OCI-LY7 (cell line): ENCODE measurements around the gene GLG1. TPM values are rescaled to one million over a fixed set of nuclear protein-coding genes. Genes with fewer than 3 reads are reported as not detected.

Experiments
- BruUV-seq: library from RNA; stranded (reverse); fragments of 400-500 nt; replicated peaks from 2 replicates; lab custom pipeline; 2021; lab: Mats Ljungman, UMichigan
- CTCF ChIA-PET: fragments of 300-600 bp; sonication (Branson Sonifier 250); formaldehyde crosslinking; loops from one replicate; lab custom pipeline; 2022; ENCODE audit warnings: antibody characterized with exemption; ENCODE audit not compliant: unreplicated experiment; lab: Charles Lee
- POLR2A ChIA-PET: fragments of 300-600 bp; sonication (Branson Sonifier 250); formaldehyde crosslinking; loops from one replicate; lab custom pipeline; 2022; ENCODE audit warnings: antibody characterized with exemption; lab: Charles Lee
- DNase-seq: peaks from one replicate; pipeline ENCODE4 v3.0.0-alpha.2; 2015; ENCODE audit warnings: low spot score
- H2AFZ ChIP-seq: fragments of 200-600 bp; sonication (generic), shearing (Covaris generic); 2 replicates; pipeline ENCODE4 v1.6.1; 2014; ENCODE audit warnings: mild to moderate bottlenecking, antibody characterized with exemption, low read length, moderate library complexity
- H3K27ac ChIP-seq: fragments of 200-600 bp; sonication (generic); 2 replicates; pipeline ENCODE4 v1.5.1; 2014; ENCODE audit warnings: mixed run types, low read depth, mild to moderate bottlenecking, moderate library complexity, low read length, inconsistent platforms; ENCODE audit not compliant: poor library complexity, severe bottlenecking
- H3K36me3 ChIP-seq: fragments of 200-600 bp; sonication (generic); 2 replicates; pipeline ENCODE4 v1.6.1; 2014; ENCODE audit warnings: mild to moderate bottlenecking, antibody characterized with exemption, low read length, moderate library complexity, mixed read lengths; ENCODE audit not compliant: insufficient read depth
- H3K4me1 ChIP-seq: fragments of 200-600 bp; sonication (generic); 2 replicates; pipeline ENCODE4 v1.5.1; 2014; ENCODE audit warnings: mild to moderate bottlenecking, low read length; ENCODE audit not compliant: insufficient read depth, poor library complexity, severe bottlenecking
- H3K4me2 ChIP-seq: fragments of 200-600 bp; sonication (generic); 2 replicates; pipeline ENCODE4 v1.6.1; 2014; ENCODE audit warnings: mild to moderate bottlenecking, low read length
- H3K4me3 ChIP-seq: fragments of 200-600 bp; sonication (generic); 2 replicates; pipeline ENCODE4 v1.5.1; 2014; ENCODE audit warnings: mild to moderate bottlenecking, low read depth, low read length; ENCODE audit not compliant: poor library complexity, severe bottlenecking
- H3K79me2 ChIP-seq: fragments of 200-600 bp; sonication (generic); 2 replicates; pipeline ENCODE4 v1.6.1; 2016; ENCODE audit warnings: low read depth, mild to moderate bottlenecking, low read length, moderate library complexity, mixed read lengths; ENCODE audit not compliant: insufficient read depth
- H3K9me2 ChIP-seq: fragments of 200-600 bp; sonication (generic); 2 replicates; pipeline ENCODE4 v1.6.1; 2016; ENCODE audit warnings: mild to moderate bottlenecking, low read length, mixed read lengths; ENCODE audit not compliant: insufficient read depth
- H3K9me3 ChIP-seq: fragments of 200-600 bp; sonication (generic); 2 replicates; pipeline ENCODE4 v1.6.1; 2014; ENCODE audit warnings: mild to moderate bottlenecking, mixed run types, low read length, mixed read lengths
- H4K20me1 ChIP-seq: fragments of 200-600 bp; sonication (generic); 2 replicates; pipeline ENCODE4 v1.6.1; 2014; ENCODE audit warnings: mild to moderate bottlenecking, antibody characterized with exemption, low read length, moderate library complexity, mixed read lengths; ENCODE audit not compliant: insufficient read depth
- CTCF ChIP-seq: fragments of 200-600 bp; sonication (generic); conservative IDR thresholded peaks from 2 replicates; pipeline ENCODE4 v1.5.1; 2014; ENCODE audit warnings: mild to moderate bottlenecking, antibody characterized with exemption, low read length, moderate library complexity, mixed read lengths
- EZH2phosphoT487 ChIP-seq: fragments of 200-600 bp; sonication (generic); IDR thresholded peaks from 2 replicates; pipeline ENCODE4 v1.6.1; 2018; ENCODE audit warnings: low read depth, borderline replicate concordance, mild to moderate bottlenecking, mixed run types, antibody characterized with exemption, low read length, moderate library complexity, mixed read lengths
- intact Hi-C: fragments of 100-400 bp; cut with micrococcal nuclease; formaldehyde crosslinking; loops from one replicate; pipeline ENCODE4 v1.10.0; 2022; ENCODE audit not compliant: unreplicated experiment
- total RNA-seq, 2 experiments: library from RNA; depleted of rRNA in 1 of 2; stranded (reverse); fragments of >200 nt in 1 of 2; shearing (Covaris generic) in 1 of 2; gene quantifications; 2 replicates each; pipeline ENCODE4 v1.2.3, GENCODE V29; 2014 to 2022

GLG1 gene
- total RNA-seq, 2 experiments from 2014 or later: 40.4 to 69.8 TPM

GRCh38 chr16:74465851-74466685 is 140.8 kb downstream of the GLG1 start:
- Histone ChIP-seq H3K4me1 (peaks cover 3% of the 10 kb centered on the region), H3K4me3 (no peak overlapping the region), H3K27ac (no peak overlapping the region), H3K79me2 (no peaks in the 10 kb centered on the region), H3K4me2 (no peak overlapping the region), H3K36me3 (peaks cover 80% of the 10 kb centered on the region), H3K9me3 (no peaks in the 10 kb centered on the region), H2AFZ (no peak overlapping the region), H4K20me1 (no peaks in the 10 kb centered on the region), H3K9me2 (no peaks in the 10 kb centered on the region)
- BruUV-seq: no TSS peak
- no peak for DNase-seq
- intact Hi-C loops: no loop called here
- ChIA-PET POLR2A (interaction anchor here (0.6 kb wide), 1 partner anchor 14 kb away, joined by 3 read pairs; no protein-coding TSS in a partner anchor), CTCF (no interaction called here)
- TF ChIP-seq CTCF (no peak), EZH2phosphoT487 (no peak)

- no TSS peak for BruUV-seq
- POLR2A ChIA-PET: no interaction called here
These were observed 141.6 kb downstream of the GLG1 start for GRCh38 chr16:74465281-74465680.

More at GRCh38 chr16:74465281-74465680, 141.6 kb downstream of the GLG1 start:
- H3K9me2 ChIP-seq: no peaks in the 10 kb centered on the region
- no peak overlapping the region for H3K27ac ChIP-seq
- peaks cover 79% of the 10 kb centered on the region for H3K36me3 ChIP-seq
- intact Hi-C loops: no loop called here
- H2AFZ ChIP-seq: no peak overlapping the region
- H4K20me1 ChIP-seq: no peaks in the 10 kb centered on the region
- peaks cover 3% of the 10 kb centered on the region for H3K4me1 ChIP-seq
- no peak overlapping the region for H3K4me2 ChIP-seq
- no peak for DNase-seq
- no peaks in the 10 kb centered on the region for H3K79me2 ChIP-seq
- H3K9me3 ChIP-seq: no peaks in the 10 kb centered on the region
- no peak overlapping the region for H3K4me3 ChIP-seq
- CTCF ChIA-PET: no interaction called here
- no peak for TF ChIP-seq CTCF
- no peak for TF ChIP-seq EZH2phosphoT487
